Adrenal gland (tissue), 12 donors: ENCODE measurements around the gene FBXL17. TPM values are rescaled to one million over a fixed set of nuclear protein-coding genes. Genes with fewer than 3 reads are reported as not detected.

Experiments
- DNase-seq, 7 donors: peaks; one replicate each; pipeline ENCODE4 v3.0.0-alpha.2; 2019 to 2020
- H3K27ac ChIP-seq, 5 donors: fragments of 200-600 bp; sonication (generic) in 4 of 5; 1 replicate in 3 of 5; 2 replicates in 2 of 5; pipeline versions ENCODE4 v1.5.1 to v1.8.0; 2016 to 2020; ENCODE audit warnings: mild to moderate bottlenecking in 1 of 5
- H3K27me3 ChIP-seq: fragments of 200-600 bp; 2 replicates; pipeline ENCODE4 v1.8.0; 2021
- H3K36me3 ChIP-seq, 2 donors: fragments of 200-600 bp; replicated peaks in 1 of 2; 1 replicate in 1 of 2; 2 replicates in 1 of 2; pipeline versions ENCODE4 v1.5.1 to v1.8.0; 2018 to 2022
- H3K4me1 ChIP-seq, 2 donors: fragments of 200-600 bp; replicated peaks in 1 of 2; 1 replicate in 1 of 2; 2 replicates in 1 of 2; pipeline versions ENCODE4 v1.5.1 to v1.8.0; 2018 to 2021
- H3K4me3 ChIP-seq, 4 donors: fragments of 200-600 bp; sonication (generic) in 3 of 4; one replicate each; pipeline ENCODE4 v1.5.1; 2016 to 2018
- H3K9me3 ChIP-seq, 3 donors: fragments of 200-600 bp; sonication (generic) in 1 of 3; replicated peaks in 1 of 3; 1 replicate in 2 of 3; 2 replicates in 1 of 3; pipeline versions ENCODE4 v1.5.1 to v1.8.0; 2016 to 2021
- CTCF ChIP-seq, 6 experiments: fragments of 450-650 bp in 4 of 6; fragments of 200-600 bp in 2 of 6; sonication (generic) in 1 of 6; IDR thresholded peaks; 1 replicate in 5 of 6; 2 replicates in 1 of 6; pipeline versions ENCODE4 v1.5.1 to v1.8.0; 2016 to 2021; ENCODE audit warnings: antibody characterized with exemption in 6 of 6, mild to moderate bottlenecking in 2 of 6, moderate library complexity in 1 of 6
- POLR2A ChIP-seq, 2 donors: fragments of 450-650 bp; IDR thresholded peaks; one replicate each; pipeline ENCODE4 v1.6.1; 2017; ENCODE audit warnings: antibody characterized with exemption in 2 of 2, mild to moderate bottlenecking in 2 of 2, moderate library complexity in 1 of 2
- WGBS, 4 donors: extraction: QIAGEN DNeasy Blood & Tissue Kit in 2 of 4; methylation state at CpG; one replicate each; pipeline versions ENCODE4 v1.1.5 to v1.1.7; 2013 to 2017; 5-methylcytosine and 5-hydroxymethylcytosine counted together
- intact Hi-C, 2 donors: fragments of 100-400 bp; cut with DNase I; formaldehyde crosslinking; loops; one replicate each; pipeline versions ENCODE4 v1.14.1 to v1.15.0; 2022 to 2023
- polyA plus RNA-seq, 3 donors: library from polyadenylated mRNA; stranded (reverse); fragments of 200-250 nt in 2 of 3; fragments of 350-450 nt in 1 of 3; fragmentation: Illumina TruSeq in 1 of 3; extraction: RNeasy Lipid Tissue Mini Kit (QIAGEN cat#74804) in 1 of 3; gene quantifications; one replicate each; pipeline ENCODE4 v1.2.3, GENCODE V29; 2013 to 2014
- total RNA-seq, 9 donors: library from RNA; depleted of rRNA in 4 of 9; stranded (reverse); fragments of >200 nt in 4 of 9; fragments of 120-200 nt in 1 of 9; fragmentation: NEBNext Ultra II Directional in 1 of 9; extraction: Animal tissue kit (Norgen Biotek cat#: 25700) in 1 of 9; gene quantifications; one replicate each; pipeline versions ENCODE4 v1.1.0 to v1.2.4, GENCODE V29; 2013 to 2023
- donor health status: healthy with polysubstance abuse.
- donor health status: Bipolar disorder and iron deficiency.
- donor health status: DM: yes; HTN: yes; CAD: no.
- donor health status: DM: no; HTN: no; CAD: no.
- donor health status: DM: no; HTN: no; CAD: no.
- donor health status: DM: yes; HTN: yes; CAD: no.

Gene FBXL17
- total and polyA plus RNA-seq, 12 donors = 4.4 to 29.4 (median 21.3) TPM

- Histone ChIP-seq H3K4me1 (no peaks in the 10 kb centered on the region), H3K36me3 (no peaks in the 10 kb centered on the region), H3K4me3 (no peak overlapping the region), H3K9me3 (no peaks in the 10 kb centered on the region), H3K27me3 (no peaks in the 10 kb centered on the region), H3K27ac (no peak overlapping the region)
- intact Hi-C loops = no loop called here
- no peak for TF ChIP-seq CTCF (IDR thresholded peaks at IDR 0.05)
- no peak for TF ChIP-seq POLR2A (IDR thresholded peaks at IDR 0.05)
- no peak for DNase-seq
- 95 to 99% (median 97%) methylated on average over 1 of the region's 1 CpG for WGBS, 4 donors
Measured at GRCh38 chr5:107964722-107965121, 417.2 kb downstream of the FBXL17 start.

GRCh38 chr5:107959573-107960279 lies 422.2 kb downstream of the FBXL17 start:
- Histone ChIP-seq H3K27me3 (no peaks in the 10 kb centered on the region), H3K27ac (no peak overlapping the region), H3K9me3 (no peaks in the 10 kb centered on the region), H3K36me3 (no peaks in the 10 kb centered on the region), H3K4me1 (no peaks in the 10 kb centered on the region), H3K4me3 (no peak overlapping the region)
- 68 to 85% (median 73%) methylated on average over 4 of the region's 4 CpGs for WGBS, 4 donors
- no peak for DNase-seq
- intact Hi-C loops = no loop called here
- no peak for TF ChIP-seq CTCF (IDR thresholded peaks at IDR 0.05)
- TF ChIP-seq POLR2A (IDR thresholded peaks at IDR 0.05) = no peak

GRCh38 chr5:107958861-107959260 lies 423.0 kb downstream of the FBXL17 start:
- H3K36me3 ChIP-seq = no peaks in the 10 kb centered on the region

GRCh38 chr5:107958432-107958831 lies 423.5 kb downstream of the FBXL17 start:
- Histone ChIP-seq H3K27me3 (no peaks in the 10 kb centered on the region), H3K4me3 (no peak overlapping the region), H3K9me3 (no peaks in the 10 kb centered on the region), H3K4me1 (no peaks in the 10 kb centered on the region), H3K27ac (no peak overlapping the region), H3K36me3 (no peaks in the 10 kb centered on the region)
- DNase-seq = no peak
- WGBS, 4 donors = 84 to 91% (median 88%) methylated on average over 3 of the region's 3 CpGs
- intact Hi-C loops = no loop called here
- TF ChIP-seq POLR2A (IDR thresholded peaks at IDR 0.05) (no peak), CTCF (IDR thresholded peaks at IDR 0.05) (no peak)

More at GRCh38 chr5:107958861-107959260, 423.0 kb downstream of the FBXL17 start:
- intact Hi-C loops = no loop called here
- DNase-seq = peak in 5 of 7 donors; percentile 35 to 65 (median 46)
- no peaks in the 10 kb centered on the region for H3K4me1 ChIP-seq
- no peak overlapping the region for H3K27ac ChIP-seq
- no peaks in the 10 kb centered on the region for H3K9me3 ChIP-seq
- no peaks in the 10 kb centered on the region for H3K27me3 ChIP-seq
- no peak for TF ChIP-seq POLR2A (IDR thresholded peaks at IDR 0.05)
- no peak for TF ChIP-seq CTCF (IDR thresholded peaks at IDR 0.05)
- no peak overlapping the region for H3K4me3 ChIP-seq
- WGBS, 4 donors = 53 to 62% (median 56%) methylated on average over 3 of the region's 3 CpGs
